ENCODE results near the gene SULT2B1.
"Not testable (repeated sequence)": the region's sequence is repeated elsewhere in the genome, so short reads cannot be mapped to it uniquely, and the experiment has no call there.

Gene SULT2B1

DNA sequence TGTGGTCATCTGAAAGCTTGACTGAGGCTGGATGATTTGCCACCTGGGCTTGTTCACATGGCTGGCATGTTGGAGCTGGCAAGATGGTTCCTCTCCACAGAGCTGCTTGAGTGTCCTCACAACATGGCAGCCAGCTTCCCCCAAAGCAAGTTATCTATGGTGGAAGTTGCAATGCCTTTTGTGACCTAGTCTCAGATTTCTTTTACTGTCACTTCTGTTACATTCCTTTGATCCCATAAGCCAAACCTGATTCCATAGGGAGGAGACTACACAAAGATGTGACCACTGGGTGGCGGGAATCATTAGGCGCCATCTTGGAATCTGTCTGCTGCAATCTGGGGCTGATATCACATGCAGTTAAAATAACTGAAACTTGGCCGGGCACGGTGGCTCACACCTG lies 22.8 kb upstream of the SULT2B1 start:
- DNase-seq, result no peak

DNA sequence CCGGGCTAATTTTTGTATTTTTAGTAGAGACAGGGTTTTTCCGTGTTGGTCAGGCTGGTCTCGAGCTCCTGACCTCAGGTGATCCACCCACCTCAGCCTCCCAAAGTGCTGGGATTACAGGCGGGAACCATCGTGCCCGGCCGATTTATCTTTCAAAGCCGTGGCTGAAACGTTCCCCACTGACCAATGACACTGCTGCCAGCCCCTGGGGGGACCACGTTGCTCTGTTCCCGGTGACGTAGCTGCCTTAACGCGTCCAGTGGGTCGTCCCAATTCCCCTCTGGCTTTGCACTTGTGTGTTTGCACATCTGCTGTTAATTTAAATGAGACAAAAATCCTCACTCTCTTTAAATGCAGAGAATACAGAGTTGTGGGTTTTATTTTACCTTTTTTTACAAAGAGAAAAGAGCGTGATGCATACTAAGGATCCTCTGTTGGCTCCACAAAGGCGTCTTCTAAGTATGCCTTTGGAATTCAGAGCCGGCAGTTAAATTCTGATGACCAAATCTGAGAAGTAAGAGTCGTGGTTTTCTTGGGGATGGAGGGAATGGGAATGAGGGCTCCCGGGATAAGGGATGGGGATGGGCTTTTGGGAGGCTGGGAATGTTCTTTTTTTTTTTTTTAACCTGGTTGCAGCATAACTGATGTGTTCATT lies 21.8 kb upstream of the SULT2B1 start:
- no peak for DNase-seq

DNA sequence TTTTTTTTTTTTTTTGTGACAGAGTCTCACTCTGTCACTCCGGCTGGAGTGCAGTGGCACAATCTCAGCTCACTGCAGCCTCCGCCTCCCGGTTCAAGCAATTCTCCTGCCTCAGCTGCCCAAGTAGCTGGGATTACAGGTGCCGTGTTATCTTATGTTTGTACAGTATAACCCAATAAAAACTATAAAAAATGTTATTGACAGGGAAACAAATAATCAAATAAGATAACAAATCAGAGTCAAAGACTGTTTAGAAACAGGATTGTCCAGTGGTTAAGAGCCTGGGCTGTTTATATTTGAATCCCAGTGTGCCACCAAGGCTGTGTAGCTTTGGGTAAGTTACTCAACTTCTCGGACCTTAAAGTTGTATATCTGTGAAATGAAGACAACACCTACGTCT lies 21.2 kb upstream of the SULT2B1 start:
- DNase-seq, result no peak

DNA sequence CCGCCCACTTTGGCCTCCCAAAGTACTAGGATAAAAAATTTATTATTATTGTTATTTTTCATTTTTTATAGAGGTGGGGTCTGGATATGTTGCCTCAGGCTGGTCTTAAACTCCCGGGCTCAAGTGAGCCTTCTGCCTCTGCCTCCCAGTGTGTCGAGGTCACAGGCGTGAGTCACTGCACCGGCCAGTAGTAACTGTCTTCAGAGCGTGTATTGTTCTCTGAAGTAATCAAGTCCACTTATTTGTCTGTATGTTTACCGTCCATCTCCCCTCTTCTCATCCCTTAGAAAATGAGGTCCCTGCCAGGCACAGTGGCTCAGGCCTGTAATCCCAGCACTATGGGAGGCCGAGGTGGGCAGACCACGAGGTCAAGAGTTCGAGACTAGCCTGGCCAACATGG lies 18.2 kb upstream of the SULT2B1 start:
- no peak for DNase-seq

DNA sequence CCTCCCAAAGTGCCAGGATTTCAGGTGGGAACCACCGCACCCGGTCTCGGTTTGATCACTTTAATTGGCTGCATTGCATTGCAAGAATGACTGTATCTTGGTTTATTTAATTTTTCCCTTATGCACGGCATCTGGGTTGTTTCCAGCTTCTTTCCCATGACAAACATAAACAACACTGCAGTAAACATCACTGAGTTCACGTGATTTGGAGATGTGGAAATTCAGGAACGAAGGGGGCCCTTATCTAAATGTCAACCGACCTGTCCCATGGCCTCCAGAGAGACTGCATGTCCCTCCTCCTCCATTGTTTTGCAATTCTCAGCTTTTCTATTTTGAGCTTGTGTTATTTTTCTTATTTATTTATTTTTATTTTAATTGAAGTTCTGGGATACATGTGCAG lies 14.4 kb upstream of the SULT2B1 start:
- DNase-seq, result no peak

DNA sequence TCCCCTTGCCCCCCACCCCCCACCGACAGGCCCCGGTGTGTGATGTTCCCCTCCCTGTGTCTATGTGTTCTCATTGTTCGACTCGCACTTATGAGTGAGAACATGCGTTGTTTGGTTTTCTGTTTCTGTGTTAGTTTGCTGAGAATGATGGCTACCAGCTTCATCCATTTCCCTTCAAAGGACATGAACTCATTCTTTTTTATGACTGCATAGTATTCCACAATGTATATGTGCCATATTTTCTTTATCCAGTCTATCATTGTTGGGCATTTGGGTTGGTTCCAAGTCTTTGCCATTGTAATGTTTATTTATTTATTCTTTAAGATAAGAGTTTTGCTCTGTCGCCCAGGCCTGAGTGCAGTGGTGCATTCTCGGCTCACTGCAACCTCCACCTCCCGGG lies 13.9 kb upstream of the SULT2B1 start:
- not testable (repeated sequence) for DNase-seq

DNA sequence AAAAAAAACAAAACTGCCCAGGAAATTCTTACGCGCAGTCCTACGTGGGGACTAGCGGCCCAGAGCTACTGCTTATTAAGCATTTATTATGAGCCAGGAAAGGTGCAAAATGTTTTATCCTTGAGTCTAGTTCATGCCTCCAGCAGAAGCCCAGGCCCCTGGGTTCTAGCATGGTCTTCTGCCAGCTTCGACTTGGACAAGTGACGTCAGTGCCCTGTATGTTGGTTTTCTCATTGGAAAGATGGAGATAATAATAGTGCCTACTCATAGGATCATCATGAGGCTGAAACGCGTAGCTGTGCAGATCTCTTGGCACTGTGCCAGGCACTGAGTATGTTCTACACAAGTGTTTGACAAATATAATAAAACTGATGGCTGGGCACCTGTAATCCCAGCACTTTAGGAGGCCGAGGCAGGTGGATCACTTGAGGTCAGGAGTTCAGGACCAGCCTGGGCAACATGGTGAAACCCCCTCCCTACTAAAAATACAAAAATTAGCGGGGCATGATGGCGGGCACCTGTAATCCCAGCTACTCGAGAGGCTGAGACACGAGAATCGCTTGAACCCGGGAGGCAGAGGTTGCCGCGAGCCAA lies 12.4 kb upstream of the SULT2B1 start:
- DNase-seq, result peak in 1 of 4 experiments; percentile 16

DNA sequence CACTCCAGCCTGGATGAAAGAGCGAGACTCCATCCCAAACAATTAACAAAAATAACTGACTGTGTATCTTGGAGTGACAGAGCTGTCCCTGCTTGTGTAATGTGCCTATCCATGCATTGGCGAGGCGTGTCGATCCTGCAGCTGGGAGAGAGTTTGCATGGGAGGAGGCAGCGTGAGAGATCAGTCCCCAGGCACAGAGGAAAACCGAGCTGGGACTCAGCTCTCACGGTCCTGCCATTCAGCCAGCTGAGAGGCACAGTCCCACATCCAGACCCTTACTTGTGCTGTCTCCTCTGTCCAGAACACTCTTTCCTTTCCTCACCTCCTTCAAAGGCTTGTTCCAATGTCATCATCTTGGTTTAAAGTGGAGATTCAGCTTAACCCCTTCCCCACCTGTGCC lies 11.9 kb upstream of the SULT2B1 start:
- no peak for DNase-seq

DNA sequence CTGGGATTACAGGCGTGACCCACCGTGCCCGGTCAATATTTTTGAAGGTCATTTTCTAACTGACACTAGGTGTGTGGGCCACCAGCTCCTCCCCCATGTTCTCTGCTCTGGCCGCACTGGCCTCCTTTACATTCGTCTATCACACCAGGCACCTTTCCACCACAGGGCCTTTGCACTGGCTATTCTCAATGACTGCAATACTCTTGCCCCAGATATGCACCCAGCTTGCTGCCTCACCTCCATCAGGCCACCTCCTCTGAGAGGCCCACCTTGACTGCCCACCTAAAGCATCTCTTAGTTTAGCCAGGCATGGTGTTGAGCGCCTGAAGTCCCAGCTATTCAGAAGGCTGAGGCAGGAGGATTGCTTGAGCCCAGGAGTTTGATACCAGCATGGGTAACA lies 10.2 kb upstream of the SULT2B1 start:
- no peak for DNase-seq

DNA sequence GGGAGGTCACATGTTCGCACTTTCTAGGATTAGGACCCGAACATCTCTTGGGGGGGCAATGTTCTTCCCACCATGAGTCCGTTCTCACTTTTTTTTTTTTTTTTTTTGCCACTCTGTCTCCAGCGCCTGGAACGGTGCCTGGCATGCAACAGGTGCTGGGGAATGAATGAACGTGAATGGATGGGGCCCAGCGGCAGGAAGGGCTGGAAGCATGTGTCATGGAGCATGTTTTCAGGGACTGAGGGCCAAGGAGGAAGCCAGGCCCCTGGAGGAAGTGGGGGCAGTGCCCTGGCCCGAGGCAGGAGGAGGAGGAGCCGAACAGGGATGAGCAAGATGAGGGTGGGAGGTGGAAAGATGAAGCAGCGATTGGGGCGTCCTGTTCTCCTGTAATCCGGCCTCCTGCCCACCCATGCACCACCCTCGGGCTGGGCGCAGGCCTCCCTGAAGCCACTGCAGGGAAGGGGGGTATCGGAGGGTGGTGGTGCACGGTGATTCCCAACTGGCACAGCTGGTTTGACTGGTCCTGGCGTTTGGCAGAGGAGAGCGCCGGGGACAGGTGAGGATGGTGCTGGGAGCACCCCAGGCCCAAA lies 8.8 kb upstream of the SULT2B1 start:
- DNase-seq, result peak; percentile 64 to 85 (median 76)

DNA sequence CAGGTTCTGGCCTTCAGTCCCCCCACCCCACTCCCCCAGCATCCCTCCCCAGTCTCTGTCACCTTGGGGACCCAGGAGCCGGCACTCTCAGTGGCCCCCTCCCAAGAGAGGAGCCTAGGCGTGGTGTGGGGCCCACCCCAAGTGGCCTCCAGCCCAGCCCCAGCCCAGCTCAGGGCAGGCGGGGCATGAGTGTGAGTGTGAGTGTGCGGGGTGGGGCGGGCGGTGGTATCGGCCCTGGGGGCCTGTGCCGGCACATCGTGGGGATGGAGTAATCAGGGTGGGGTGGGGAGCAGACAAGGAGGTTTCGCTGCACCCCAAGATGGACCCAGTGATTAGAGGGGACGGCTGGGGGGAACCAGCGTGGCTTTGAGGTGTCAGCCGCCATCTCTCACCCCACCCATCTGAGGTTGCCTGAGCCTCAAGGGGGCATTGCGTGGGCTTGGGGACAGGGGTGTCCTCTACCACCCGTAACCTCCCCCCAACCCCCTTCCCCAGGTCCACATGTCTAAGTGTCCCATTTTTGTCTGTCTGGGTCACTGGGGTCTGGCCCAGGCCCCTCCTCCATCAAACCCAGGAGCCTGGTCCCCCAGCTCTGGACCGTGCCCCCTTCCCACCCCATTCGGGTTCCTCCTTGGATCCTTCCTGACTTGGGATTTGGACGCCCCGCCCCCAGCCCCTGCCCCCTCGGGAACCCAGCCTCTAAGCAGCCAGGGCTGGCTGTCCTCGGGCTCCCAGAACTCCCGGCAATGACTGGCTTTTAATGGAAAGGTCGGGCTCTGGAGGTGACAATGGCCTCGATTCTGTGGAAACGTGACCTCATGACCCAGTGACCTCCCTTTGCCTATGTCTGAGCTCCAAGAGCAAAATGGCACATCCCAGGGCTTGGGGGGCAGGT lies 6.9 kb upstream of the SULT2B1 start:
- no peak for DNase-seq

DNA sequence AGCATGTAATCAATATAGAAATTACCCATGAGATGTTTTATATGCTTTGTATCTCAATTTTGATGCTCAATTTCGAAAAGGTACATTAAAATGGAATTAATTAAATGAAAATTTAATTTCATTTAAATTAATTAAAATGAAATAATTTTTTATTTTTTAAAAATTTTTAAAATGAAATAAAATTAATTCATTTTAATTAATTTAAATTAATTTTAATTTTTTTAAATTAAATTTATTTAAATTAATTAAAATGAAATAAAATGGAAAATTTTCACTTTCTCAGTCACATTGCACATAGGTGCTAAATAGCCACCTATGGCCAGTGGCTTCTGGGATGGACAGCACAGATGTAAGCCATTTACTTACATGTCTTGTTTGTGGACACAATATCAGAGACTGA lies 4.2 kb upstream of the SULT2B1 start:
- DNase-seq, result no peak

DNA sequence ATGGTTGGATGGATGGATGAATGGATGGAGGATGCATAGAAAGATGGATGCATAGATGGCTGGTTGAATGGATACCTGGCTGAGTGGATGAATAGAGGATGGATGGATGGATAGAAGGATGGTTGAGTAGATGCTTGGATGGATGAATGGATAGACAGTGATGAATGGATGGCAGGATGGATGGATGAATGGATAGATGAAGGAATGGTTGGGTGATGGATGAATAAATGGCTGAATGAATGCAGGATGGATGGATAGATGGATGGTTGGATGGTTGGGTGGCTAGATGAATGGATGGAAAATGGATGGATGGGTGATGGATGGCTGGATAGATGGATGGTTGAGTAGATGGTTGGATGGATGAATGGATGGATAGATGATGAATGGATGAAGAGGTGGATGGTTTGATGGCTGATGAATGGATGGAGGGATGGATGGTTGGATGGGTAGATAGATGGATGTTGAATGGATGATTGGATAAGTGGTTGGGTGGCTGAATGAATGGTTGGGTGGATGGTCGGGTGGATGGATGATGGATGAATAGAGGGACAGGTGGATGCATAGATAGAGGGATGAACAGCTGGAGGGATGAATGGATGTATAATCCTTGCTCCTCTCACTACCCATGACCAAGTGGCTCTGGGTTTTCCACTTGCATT lies 3.6 kb upstream of the SULT2B1 start:
- DNase-seq, result no peak

DNA sequence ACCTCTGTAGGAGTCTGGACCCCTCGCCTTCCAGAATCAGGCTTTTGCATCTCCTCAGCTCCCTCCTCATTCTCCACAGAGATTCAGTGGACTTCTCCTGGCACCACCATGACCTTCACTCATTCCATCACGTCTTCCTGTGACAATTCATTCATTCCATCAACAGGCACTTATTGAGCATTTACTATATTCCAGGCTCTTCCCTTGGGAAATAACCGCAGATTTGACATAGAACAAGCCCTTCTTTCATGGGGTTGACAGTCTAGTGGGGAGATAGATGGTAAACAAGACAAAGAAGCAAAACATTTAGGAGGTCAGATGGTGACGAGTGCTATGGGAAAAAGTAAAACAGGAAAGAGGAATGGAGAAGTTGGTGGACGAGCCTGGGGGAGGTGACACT lies 2.6 kb upstream of the SULT2B1 start:
- DNase-seq, result no peak

DNA sequence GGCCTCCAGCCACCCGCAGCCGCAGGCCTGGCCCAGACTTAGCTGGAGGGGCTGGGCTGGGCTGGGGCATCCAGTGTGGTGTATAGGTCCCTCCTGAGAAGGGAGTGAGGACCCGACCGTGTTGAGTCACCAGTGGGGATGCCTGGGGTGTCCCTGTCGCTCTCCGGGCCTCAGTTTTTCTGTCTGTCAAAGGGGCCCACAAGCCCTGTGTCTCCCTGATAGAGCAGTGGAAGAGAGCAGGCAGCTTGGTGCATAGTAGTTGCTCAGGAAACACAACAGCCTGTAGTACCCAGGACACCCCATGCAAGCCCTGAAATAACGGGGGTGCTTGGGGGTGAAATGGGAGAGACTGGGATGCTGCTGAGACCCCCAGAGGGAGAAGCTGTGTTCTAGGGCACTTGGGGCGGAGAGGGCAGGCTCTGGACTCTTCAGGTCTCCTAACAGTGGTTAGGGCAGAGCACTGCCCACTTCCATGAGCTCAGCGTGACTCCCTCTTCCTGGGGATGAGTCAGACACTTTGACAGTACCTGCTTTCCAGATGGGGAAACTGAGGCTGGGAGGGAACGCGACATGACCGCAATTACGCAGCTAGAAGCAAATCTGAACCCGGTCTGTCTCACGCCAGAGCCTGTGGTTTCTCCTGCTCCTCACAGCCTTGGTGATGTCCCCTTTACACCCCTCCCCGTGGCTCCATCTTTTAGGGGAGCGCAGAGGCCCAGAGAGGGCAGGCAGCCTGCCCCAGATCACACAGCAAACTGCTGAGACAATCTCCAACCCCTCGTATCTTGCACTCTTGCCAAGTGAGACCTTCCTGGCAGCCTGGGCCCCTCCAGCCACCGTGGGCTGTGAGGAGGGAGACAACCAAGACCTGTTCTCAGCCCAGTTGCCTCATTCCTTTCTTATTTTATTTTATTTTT lies 692 bp downstream of the SULT2B1 start:
- no peak for DNase-seq

DNA sequence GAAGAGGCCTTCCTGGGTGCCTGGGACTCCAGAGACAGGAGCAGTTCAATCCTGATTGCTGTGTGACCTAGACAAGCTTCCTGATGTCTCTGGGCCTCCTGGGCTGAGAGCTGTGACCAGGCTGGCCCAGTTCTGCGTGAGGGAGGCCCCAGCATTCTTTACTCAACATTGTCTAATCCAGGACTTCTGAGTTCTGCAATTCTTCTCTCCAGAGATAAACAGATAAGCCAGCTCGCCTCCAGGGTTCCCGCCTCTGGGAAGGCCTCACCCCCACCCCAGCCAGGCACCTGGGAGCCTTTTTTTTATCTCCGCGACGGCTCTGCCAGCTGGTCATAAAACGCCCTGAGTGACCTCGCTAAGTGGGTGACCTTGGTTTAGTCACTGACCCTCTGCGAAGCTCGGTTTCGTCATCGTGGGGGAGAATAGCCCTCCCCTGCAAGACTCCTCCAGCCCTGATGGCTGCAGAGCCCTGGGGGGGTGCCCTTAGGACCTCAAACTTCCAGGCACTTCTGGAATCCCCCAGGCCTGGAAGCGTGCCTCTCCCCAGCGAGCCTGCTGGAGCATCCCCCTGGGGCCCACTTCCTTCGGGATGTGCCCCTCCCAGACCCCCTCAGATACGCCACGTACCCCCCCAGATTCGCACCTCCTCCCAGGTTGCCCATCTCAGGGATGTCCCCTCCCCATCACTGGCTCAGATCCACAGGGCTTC lies 1.9 kb downstream of the SULT2B1 start:
- DNase-seq, result peak; percentile 5 to 36 (median 20)

DNA sequence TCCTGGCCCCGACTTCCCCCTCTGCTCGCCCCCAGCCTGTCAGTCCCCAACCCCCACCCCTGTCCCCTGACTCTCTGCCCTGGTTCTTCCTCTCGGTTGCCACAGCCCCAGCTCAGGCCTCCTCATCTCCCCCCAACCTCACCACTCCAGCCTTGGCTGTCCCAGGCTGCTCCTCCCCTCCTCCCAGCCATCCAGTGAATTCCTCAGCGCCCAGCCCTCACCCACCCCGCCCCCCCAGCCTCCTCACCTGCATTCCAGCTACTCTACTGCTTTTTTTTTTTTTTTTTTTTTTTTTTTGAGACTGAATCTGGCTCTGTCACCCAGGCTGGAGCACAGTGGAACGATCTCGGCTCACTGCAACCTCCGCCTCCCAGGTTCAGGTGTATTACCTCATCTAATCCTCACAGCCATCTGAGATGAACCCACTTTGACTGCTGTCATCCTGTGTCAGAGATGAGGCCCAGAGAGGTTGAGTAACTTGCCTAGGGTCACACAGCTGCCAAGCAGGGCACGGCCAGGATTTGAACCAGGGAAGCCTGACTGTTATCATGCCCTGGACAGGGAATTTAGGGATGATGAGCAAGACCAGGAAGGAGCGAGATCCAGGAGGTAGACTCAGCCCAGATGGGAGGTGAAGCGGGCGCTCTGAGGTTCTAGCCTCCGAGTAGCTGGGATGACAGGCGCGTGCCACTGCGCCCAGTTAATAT lies 2.6 kb downstream of the SULT2B1 start:
- DNase-seq, result no peak

DNA sequence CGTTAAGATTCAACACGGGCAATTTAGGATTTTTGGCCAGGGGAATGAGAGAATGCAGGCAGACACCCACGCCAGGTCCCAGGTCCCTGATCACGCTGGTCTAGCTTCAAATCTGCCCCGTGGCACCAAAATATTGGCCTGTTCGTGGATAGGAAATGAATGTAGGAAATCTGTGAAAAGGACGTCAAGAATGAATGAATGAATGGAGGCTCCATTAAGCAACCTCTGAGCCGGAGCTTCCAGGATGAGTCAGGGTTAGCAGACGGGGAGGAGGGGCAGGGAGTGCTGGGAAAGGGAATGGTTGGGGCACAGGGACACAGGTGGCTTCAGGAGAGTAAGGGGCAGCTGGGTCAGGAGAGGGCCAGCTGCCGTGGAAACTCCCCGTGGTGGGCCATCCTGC lies 4.2 kb downstream of the SULT2B1 start:
- no peak for DNase-seq

DNA sequence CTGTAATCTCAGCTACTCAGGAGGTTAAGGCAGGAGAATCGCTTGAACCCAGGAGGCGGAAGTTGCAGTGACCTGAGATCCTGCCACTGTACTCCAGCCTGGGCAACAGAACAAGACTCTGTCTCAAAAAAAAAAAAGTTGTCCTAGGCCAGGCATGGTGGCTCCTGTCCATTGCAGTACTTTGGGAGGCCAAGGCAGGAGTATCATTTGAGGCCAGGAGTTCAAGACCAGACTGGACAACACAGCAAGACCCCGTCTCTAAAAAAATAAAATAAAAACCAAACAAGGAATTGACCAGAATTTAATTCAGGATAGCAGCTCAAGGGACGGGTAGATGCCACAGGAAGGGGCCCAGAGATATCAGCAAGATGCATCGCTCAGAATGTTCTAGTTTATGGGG lies 4.9 kb downstream of the SULT2B1 start:
- no peak for DNase-seq

DNA sequence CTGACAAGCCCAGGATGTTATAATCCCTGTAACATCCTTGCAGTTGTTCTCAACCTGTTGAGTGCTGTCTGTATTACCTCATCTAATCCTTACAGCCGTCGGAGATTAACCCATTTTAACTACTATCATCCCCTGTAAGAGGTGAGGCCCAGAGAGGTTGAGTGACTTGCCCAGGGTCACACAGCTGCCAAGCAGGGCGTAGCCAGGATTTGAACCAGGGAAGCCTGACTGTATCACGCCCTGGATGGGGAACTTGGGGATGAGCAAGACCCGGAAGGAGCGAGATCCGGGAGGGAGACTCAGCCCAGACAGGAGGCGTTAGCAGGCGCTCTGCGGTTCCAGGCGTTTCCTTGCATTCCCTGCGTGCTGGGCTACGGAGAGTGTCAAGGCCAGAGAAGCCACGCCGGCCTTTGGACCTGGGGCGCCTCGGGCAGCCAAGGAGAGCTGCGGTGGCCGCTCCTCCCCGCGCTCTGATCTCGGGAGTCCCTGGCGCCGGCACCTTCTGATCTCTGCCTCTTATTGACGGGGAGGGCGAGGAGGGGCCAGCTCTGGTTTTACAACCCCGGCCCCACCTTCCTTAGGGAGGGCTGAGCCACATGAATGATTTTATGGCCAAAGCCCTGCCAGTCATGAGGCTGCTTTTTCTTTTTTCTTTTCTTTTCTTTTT lies 6.2 kb downstream of the SULT2B1 start:
- peak; percentile 65 to 80 (median 77) for DNase-seq

All from suppressor macrophage (primary cell).